Body of pancreas (tissue), 4 donors: ENCODE data around the gene RFK.

Experiments
- POLR2A ChIP-seq, 3 donors: fragments of 450-650 bp; IDR thresholded peaks; one replicate each; pipeline ENCODE4 v1.6.1; 2016; ENCODE audit warnings: antibody characterized with exemption in 3 of 3, mild to moderate bottlenecking in 2 of 3
- TF ChIP-seq, protein P1 (sequence below), 7 experiments: fragments of 450-650 bp in 4 of 7; fragments of 200-600 bp in 3 of 7; sonication (generic) in 3 of 7; IDR thresholded peaks; one replicate each; pipeline ENCODE4 v1.5.1; 2016 to 2019; ENCODE audit warnings: antibody characterized with exemption in 7 of 7

- no peak for TF ChIP-seq POLR2A (IDR thresholded peaks at IDR 0.05)
- TF ChIP-seq, protein P1, sequence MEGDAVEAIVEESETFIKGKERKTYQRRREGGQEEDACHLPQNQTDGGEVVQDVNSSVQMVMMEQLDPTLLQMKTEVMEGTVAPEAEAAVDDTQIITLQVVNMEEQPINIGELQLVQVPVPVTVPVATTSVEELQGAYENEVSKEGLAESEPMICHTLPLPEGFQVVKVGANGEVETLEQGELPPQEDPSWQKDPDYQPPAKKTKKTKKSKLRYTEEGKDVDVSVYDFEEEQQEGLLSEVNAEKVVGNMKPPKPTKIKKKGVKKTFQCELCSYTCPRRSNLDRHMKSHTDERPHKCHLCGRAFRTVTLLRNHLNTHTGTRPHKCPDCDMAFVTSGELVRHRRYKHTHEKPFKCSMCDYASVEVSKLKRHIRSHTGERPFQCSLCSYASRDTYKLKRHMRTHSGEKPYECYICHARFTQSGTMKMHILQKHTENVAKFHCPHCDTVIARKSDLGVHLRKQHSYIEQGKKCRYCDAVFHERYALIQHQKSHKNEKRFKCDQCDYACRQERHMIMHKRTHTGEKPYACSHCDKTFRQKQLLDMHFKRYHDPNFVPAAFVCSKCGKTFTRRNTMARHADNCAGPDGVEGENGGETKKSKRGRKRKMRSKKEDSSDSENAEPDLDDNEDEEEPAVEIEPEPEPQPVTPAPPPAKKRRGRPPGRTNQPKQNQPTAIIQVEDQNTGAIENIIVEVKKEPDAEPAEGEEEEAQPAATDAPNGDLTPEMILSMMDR (IDR thresholded peaks at IDR 0.05) = no peak
Observed at GRCh38 chr9:76366275-76366674, 28.0 kb downstream of the RFK start.
